ENCODE measurements around the gene BDP1.
"Not testable (repeated sequence)": the region's sequence is repeated elsewhere in the genome, so short reads cannot be mapped to it uniquely, and the experiment has no call there.

BDP1 gene

DNA sequence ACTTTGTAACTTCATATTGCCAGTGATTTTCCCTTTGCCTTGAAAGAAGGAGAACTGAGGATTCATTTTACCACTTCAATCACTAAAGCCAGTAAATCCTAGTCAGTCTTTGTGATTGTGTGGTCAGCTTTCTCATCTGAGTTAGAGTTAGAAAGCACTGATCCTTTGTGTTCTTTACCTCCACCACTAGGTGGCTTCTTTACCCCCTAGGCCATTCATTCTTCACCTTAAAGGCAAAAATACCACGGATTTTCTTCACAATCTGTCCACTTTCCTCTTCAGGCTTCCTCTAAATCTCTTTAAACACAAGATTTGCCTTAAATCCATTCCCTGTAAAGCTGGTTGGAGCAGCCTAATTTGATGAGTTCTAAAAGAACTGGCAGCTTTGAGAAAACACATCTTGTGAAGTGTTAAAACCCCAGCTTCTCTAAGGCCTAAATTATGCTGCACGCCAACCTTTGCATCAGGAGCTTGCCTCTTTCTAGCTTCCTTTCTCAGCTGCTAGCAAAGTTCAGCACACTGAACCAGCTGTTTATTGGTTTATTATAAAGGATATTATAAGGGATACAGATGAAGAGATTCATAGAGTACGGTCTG lies 20.4 kb downstream of the BDP1 start:
- DNase-seq, result no peak

DNA sequence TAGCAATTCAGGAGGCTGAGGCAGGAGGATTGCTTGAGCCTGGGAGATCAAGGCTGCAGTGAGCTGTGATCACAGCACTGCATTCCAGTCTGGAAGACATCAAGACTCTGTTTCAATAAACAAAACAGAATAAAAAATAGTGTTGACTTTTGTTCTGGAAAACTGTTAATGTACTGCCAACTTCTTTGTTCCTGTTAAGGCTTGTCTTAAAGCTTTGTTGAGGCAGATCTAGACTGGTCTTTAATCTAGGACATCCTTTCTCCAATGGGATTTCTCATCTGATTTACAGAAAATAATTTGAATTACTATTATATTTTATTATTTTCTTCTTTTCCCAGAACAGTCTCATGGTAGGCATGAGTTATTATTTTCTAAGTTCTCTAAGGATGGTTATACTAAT lies 26.0 kb downstream of the BDP1 start:
- no peak for DNase-seq

GRCh38 chr5:71482132-71482531 lies 26.7 kb downstream of the BDP1 start:
- no peak for DNase-seq

GRCh38 chr5:71483355-71483754 lies 27.9 kb downstream of the BDP1 start:
- no peak for DNase-seq

DNA sequence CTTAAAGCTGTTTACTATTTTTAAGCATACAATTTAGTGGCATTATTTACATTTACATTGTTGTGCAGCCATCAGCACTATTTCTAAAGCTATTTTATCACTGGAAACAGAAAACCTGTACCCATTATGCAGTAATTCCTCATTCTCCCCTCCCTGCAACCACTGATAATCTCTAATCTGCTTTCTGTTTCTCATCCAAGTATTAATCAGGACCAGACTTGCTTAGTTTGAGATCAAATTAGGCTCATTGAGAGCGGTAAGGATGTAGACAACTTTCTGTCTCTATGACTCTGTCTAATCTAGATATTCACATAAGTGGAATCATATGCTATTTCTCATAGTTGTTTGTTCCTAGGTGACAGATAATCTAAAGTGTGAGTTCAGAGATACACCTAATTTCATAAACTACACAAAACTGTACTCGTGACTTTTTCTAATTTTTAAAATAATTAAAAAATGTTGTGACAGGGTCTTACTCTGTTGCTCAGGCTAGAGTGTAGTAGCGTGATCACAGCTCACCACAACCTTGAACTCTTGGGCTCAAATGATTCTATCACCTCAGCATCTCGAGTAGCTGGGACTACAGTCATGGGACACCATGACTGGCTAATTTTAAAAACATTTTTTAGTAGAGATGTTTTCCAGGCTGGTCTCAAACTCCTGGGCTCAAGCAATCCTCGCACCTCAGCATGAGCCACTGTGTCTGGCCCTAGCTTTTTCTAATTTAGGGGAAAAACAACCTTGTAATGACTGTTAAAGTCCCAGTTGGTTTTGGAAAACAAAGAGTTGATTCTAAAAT lies 37.6 kb downstream of the BDP1 start:
- DNase-seq, result no peak

DNA sequence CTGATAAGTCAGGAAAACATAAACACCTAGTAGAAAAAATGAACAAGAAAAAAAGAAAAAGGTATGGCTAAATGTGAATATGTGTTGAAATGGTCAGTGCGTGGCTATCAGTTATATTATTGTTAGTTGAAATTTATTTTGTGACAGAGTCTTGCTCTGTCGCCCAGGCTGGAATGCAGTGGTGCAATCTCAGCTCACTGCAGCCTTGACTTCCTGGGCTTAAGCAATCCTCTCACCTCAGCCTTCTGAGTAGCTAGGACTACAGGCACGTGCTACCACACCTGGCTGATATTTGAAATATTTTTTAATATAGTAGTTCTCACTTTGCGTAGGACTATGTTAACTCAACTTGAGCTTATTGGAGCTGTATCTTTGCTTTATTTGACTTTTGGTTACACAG lies 38.8 kb downstream of the BDP1 start:
- not testable (repeated sequence) for DNase-seq

GRCh38 chr5:71498756-71499155 lies 43.3 kb downstream of the BDP1 start:
- DNase-seq, result not testable (repeated sequence)

DNA sequence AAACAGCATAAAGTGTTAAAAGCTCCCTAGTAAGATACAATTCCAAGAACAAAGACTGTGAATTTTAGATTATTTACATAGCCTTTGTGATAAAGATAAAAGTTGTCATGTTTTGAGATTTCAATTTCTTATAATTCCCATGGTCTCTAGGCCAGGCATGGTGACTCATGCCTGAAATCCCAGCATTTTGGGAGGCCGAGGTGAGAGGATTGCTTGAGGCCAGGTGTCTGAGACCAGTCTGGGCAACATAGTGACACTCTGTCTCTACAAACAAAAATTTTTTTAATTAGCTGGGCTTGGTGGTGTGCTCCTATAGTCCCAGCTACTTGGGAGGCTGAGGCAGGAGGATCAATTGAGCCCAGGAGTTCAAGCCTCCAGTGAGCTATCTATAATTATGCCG lies 48.1 kb downstream of the BDP1 start:
- no peak for DNase-seq

DNA sequence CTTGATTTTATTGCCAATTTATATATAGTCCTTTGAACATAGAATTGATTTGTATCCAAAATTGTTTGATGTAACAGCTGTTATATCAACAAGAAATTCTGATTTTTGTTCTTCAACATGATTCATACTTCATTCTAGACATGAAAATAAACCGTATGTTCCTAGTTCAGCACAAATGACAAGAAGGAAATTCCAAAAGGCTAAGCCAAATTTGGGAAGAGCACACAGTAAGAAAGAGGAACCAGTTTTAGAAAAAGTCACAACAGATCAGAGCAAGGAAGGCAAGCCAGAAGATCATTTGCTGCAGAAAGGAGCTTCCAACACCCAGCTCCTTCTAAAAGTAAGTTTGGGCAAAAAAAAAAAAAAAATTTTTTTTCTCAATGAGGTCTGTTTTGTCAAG lies 66.7 kb downstream of the BDP1 start:
- DNase-seq, result no peak

- not testable (repeated sequence) for DNase-seq
These were observed 70.2 kb downstream of the BDP1 start for GRCh38 chr5:71525611-71526010.

DNA sequence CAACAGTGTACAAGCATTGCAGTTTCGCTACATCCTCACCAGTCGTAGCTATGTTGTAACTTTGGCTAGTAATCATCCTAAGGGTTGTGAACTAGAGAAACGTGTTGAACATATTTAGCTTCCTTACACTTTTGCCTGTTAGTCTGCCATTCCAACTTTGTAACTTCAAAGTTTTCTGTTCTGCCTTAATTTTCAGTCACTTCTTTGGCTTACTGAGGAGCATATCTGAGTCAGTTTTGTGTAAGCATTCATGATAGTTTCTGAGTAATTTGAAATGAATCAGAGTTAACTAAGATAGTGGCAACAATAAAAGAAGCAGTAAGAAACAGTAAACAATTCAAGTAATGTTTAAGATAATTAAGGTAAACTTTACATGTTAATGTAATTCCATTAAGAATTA lies 72.8 kb downstream of the BDP1 start:
- DNase-seq, result no peak

DNA sequence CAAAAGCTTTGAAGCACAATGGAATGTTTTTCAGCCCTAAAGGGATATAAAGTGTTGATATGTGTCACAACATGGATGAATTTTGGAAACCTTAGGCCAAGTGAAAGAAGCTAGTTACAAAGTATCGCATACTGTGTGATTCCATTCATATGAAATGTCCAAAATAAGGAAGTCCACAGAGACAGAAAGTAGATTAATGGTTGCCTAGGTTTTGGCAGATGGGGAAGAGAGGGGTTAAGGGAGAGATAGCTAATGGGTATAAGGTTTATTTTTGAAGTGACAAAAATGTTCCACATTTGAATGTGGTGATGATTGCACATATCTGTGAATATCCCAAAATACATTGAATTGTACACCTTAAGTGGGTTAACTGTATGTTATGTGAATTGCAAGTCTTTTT lies 74.2 kb downstream of the BDP1 start:
- DNase-seq, result no peak

DNA sequence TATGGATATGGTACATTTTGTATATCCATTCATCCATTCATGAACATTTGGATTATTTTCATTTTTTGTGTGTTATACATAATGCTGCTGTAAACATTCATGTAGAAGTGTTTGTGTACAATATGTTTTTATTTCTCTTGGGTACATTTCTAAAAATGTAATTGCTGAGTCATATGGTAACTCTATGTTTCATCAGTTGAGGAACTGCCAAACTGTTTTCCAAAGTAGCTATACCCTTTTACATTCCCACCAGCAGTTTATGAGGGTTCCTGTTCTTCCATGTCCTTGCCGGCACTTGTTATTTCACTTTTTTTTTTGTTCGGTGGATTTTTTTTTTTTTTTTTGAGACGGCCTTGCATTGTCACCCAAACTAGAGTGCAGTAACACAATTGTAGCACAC lies 77.7 kb downstream of the BDP1 start:
- no peak for DNase-seq

- DNase-seq, result no peak
These were observed 78.2 kb downstream of the BDP1 start for GRCh38 chr5:71533615-71534014.

DNA sequence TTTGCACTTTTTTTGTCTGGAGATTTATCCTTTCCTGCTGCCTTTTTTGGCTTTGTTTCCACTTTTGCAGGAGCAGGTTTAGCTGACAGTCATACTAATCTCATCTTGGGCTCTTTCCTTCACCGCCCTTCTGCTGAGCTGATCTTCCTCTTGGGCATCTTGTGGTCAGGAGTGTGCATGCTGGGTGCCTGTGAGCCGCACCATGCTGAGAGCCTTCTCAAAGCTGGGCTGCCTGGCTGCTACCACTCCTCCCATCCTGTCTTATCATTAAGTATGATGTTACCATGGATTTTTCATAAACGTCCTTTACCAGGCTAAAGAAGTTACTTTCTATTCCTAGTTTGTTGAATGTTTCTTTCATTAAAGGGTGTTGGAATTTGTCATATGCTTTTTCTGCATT lies 82.2 kb downstream of the BDP1 start:
- DNase-seq, result no peak

DNA sequence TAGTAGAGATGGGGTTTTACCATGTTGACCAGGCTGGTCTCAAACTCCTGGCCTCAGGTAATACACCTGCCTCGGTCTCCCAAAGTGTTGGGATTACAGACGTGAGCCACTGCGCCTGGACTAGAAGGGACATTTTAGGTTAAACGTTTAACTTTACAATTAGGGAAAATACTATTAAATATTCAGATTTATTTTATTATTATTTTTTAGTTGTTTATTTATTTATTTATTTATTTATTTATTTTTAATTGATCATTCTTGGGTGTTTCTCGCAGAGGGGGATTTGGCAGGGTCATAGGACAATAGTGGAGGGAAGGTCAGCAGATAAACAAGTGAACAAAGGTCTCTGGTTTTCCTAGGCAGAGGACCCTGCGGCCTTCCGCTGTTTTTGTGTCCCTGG lies 95.4 kb downstream of the BDP1 start:
- DNase-seq, result not testable (repeated sequence)

- not testable (repeated sequence) for DNase-seq
These were observed 96.1 kb downstream of the BDP1 start for GRCh38 chr5:71551582-71551981.

DNA sequence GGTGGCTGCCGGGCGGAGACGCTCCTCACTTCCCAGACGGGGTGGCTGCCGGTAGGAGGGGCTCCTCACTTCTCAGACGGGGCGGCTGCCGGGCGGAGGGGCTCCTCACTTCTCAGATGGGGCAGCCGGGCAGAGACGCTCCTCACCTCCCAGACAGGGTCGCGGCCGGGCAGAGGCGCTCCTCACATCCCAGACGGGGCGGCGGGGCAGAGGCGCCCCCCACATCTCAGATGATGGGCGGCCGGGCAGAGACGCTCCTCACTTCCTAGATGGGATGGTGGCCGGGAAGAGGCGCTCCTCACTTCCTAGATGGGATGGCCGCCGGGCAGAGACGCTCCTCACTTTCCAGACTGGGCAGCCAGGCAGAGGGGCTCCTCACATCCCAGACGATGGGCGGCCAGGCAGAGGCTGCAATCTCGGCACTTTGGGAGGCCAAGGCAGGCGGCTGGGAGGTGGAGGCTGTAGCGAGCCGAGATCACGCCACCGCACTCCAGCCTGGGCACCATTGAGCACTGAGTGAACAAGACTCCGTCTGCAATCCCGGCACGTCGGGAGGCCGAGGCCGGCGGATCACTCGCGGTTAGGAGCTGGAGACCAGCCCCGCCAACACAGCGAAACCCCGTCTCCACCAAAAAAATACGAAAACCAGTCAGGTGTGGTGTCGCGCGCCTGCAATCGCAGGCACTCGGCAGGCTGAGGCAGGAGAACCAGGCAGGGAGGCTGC lies 96.7 kb downstream of the BDP1 start:
- not testable (repeated sequence) for DNase-seq

DNA sequence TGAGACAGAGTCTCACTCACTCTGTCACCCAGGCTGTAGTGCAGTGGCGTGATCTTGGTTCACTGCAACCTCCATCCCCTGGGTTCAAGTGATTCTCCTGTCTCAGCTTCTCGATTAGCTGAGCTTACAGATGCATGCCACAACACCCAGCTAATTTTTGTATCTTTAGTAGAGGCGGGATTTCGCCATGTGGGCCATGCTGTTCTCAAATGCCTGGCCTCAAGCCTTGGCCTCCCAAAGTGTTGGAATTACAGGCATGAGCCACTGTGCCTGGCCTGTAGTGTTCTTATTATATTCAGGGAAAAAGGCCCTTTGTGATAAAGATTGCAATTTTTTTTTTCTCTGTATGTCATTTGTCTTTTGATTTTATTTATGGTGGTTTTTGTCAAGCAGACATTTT lies 107.7 kb downstream of the BDP1 start:
- no peak for DNase-seq

- no peak for DNase-seq
These were observed 109.4 kb downstream of the BDP1 start for GRCh38 chr5:71564895-71565294.

DNA sequence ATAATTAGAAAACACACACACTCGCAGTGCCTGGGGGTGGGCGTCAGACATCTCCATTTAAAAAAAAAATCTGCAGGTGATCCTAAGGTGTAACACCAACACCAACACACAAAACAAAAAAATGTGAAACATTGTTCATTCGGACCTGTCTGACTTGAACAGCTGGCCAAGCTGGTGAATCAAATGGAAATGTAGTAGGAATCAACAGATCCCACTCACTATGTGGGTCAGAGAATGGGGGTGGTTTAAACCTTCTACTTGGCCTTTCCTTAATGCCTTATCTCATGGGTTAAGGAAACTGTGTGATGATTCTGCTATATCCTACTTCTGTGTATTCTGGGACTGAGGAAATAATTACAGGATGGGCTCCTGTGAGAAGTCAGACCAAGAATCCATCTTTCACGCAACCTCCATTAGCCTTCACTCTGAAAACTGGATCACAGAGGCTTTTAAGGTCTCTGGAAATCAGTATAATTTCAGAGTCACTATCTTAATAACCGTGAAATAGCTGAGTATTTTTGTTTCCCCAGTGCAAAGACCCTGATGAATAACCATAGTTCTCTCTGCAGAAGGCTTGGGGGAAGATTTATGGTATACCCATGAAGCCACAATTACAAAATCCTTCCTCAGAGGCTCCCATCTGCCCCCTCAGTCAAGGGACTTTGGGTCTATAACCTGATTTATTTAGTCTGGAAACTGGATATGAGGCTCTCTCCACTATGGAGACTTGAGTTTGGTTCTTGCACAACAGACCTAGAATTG lies 114.5 kb downstream of the BDP1 start:
- DNase-seq, result no peak

DNA sequence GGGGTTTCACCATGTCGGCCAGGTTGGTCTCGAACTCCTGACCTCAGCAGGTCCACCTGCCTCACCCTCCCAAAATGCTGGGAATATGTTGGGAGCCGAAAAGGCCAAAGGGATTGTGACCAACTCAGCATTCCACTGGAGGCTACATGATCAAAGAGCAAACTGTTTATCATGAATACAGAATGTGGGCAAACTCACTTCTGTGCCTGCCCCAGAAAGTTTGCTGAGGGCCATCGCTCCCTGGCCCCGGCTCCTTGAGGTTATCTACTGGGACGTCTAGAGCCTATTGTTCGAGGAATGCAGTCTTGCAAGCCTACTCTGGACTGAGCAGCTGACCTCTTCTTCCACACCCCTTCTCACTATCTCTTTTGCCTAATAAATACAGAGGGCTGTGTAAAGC lies 116.4 kb downstream of the BDP1 start:
- not testable (repeated sequence) for DNase-seq

- no peak for DNase-seq
These were observed 118.1 kb downstream of the BDP1 start for GRCh38 chr5:71573591-71573990.

All from NK-92 treated with Interleukin-12 subunit alpha and Interleukin-12 subunit beta, amount 100 ng/mL, for 24 hours (cell line).